Stimulated activated naive CD8-positive, alpha-beta T cell treated with anti-CD3 and anti-CD28 coated beads, Interleukin-15, amount 100 ng/mL, for 72 hours (primary cell): Measurements from ENCODE around the gene C5.
"Not testable (repeated sequence)": the region's sequence is repeated elsewhere in the genome, so short reads cannot be mapped to it uniquely, and the experiment has no call there.

Experiments
- ATAC-seq: fragments of 150-1000 bp; cut with Tn5 transposase; 2 replicates; pipeline ENCODE4 v1.10.0; 2021; ENCODE audit warnings: mild to moderate bottlenecking, moderate library complexity
- DNase-seq, 2 donors: peaks; one replicate each; pipeline ENCODE4 v3.0.0; 2021 to 2022
- H3K27ac Mint-ChIP-seq, 2 donors: one replicate each; pipeline ENCODE4 v1.8.0; 2022; ENCODE audit warnings: mild to moderate bottlenecking in 2 of 2, mixed read lengths in 2 of 2, moderate library complexity in 2 of 2
- H3K27me3 Mint-ChIP-seq: one replicate; pipeline ENCODE4 v1.8.0; 2022; ENCODE audit warnings: mixed read lengths
- H3K4me1 Mint-ChIP-seq: one replicate; pipeline ENCODE4 v1.8.0; 2022; ENCODE audit warnings: mild to moderate bottlenecking, mixed read lengths
- H3K4me3 Mint-ChIP-seq, 2 donors: one replicate each; pipeline ENCODE4 v1.8.0; 2022; ENCODE audit warnings: mild to moderate bottlenecking in 2 of 2, mixed read lengths in 2 of 2, moderate library complexity in 1 of 2
- H3K9me3 Mint-ChIP-seq, 2 donors: one replicate each; pipeline ENCODE4 v1.8.0; 2022; ENCODE audit warnings: mixed read lengths in 2 of 2

The C5 gene

GRCh38 chr9:120974921-120975320 is 75.2 kb downstream of the C5 start:
- H3K27ac Mint-ChIP-seq: peak overlapping the region; percentile 29 to 80
- no peak overlapping the region for H3K4me3 Mint-ChIP-seq
- peak; percentile 48 for ATAC-seq
- no peaks in the 10 kb centered on the region for H3K9me3 Mint-ChIP-seq
- DNase-seq: no peak
- no peaks in the 10 kb centered on the region for H3K27me3 Mint-ChIP-seq
- H3K4me1 Mint-ChIP-seq: peaks cover 25% of the 10 kb centered on the region

GRCh38 chr9:120974181-120974580 is 75.9 kb downstream of the C5 start:
- DNase-seq: no peak
- Mint-ChIP-seq H3K27ac (peak overlapping the region in 1 of 2 donors; percentile 50), H3K27me3 (no peaks in the 10 kb centered on the region), H3K4me3 (no peak overlapping the region), H3K9me3 (no peaks in the 10 kb centered on the region), H3K4me1 (peaks cover 25% of the 10 kb centered on the region)
- no peak for ATAC-seq

GRCh38 chr9:120971938-120972337 is 78.1 kb downstream of the C5 start:
- no peaks in the 10 kb centered on the region for H3K27me3 Mint-ChIP-seq
- no peak for DNase-seq
- ATAC-seq: no peak
- no peak overlapping the region for H3K4me3 Mint-ChIP-seq
- H3K27ac Mint-ChIP-seq: peak overlapping the region in 1 of 2 donors; percentile 36
- no peaks in the 10 kb centered on the region for H3K9me3 Mint-ChIP-seq
- peaks cover 25% of the 10 kb centered on the region for H3K4me1 Mint-ChIP-seq

GRCh38 chr9:120971471-120971870 is 78.6 kb downstream of the C5 start:
- not testable (repeated sequence) for H3K27me3 Mint-ChIP-seq, H3K9me3 Mint-ChIP-seq, DNase-seq, ATAC-seq, H3K4me3 Mint-ChIP-seq
- Mint-ChIP-seq H3K27ac (peak overlapping the region in 1 of 2 donors; percentile 36), H3K4me1 (peaks cover 25% of the 10 kb centered on the region)

- peaks cover 21% of the 10 kb centered on the region for H3K4me1 Mint-ChIP-seq
- no peak for ATAC-seq
- H3K27me3 Mint-ChIP-seq: peaks cover 7% of the 10 kb centered on the region
- no peaks in the 10 kb centered on the region for H3K9me3 Mint-ChIP-seq
- H3K27ac Mint-ChIP-seq: no peak overlapping the region
- DNase-seq: no peak
- no peak overlapping the region for H3K4me3 Mint-ChIP-seq
Measured at GRCh38 chr9:120970244-120970643, 79.8 kb downstream of the C5 start.

- no peak for ATAC-seq
- no peak overlapping the region for H3K4me3 Mint-ChIP-seq
- DNase-seq: no peak
Measured at GRCh38 chr9:120966013-120966369, 84.1 kb downstream of the C5 start.

GRCh38 chr9:120965344-120966012 is 84.6 kb downstream of the C5 start:
- H3K4me1 Mint-ChIP-seq: no peaks in the 10 kb centered on the region
- no peak overlapping the region for H3K27ac Mint-ChIP-seq
- no peak for DNase-seq
- no peak for ATAC-seq
- no peaks in the 10 kb centered on the region for H3K9me3 Mint-ChIP-seq
- peaks cover 7% of the 10 kb centered on the region for H3K27me3 Mint-ChIP-seq
- H3K4me3 Mint-ChIP-seq: no peak overlapping the region

More at GRCh38 chr9:120966013-120966369, 84.1 kb downstream of the C5 start:
- H3K4me1 Mint-ChIP-seq: no peaks in the 10 kb centered on the region
- H3K27me3 Mint-ChIP-seq: peaks cover 7% of the 10 kb centered on the region
- no peak overlapping the region for H3K27ac Mint-ChIP-seq
- H3K9me3 Mint-ChIP-seq: no peaks in the 10 kb centered on the region

GRCh38 chr9:120961936-120962335 is 88.1 kb downstream of the C5 start:
- no peaks in the 10 kb centered on the region for H3K9me3 Mint-ChIP-seq
- H3K4me1 Mint-ChIP-seq: no peaks in the 10 kb centered on the region
- DNase-seq: no peak
- no peak for ATAC-seq
- peaks cover 7% of the 10 kb centered on the region for H3K27me3 Mint-ChIP-seq
- H3K4me3 Mint-ChIP-seq: no peak overlapping the region
- H3K27ac Mint-ChIP-seq: no peak overlapping the region

- H3K27me3 Mint-ChIP-seq: no peaks in the 10 kb centered on the region
- no peak overlapping the region for H3K4me3 Mint-ChIP-seq
- no peaks in the 10 kb centered on the region for H3K4me1 Mint-ChIP-seq
- H3K9me3 Mint-ChIP-seq: no peaks in the 10 kb centered on the region
- no peak for DNase-seq
- H3K27ac Mint-ChIP-seq: no peak overlapping the region
- ATAC-seq: no peak
Measured at GRCh38 chr9:120960001-120960400, 90.1 kb downstream of the C5 start.

- ATAC-seq (no peak), DNase-seq (no peak)
- H3K27ac Mint-ChIP-seq: no peak overlapping the region
- H3K4me1 Mint-ChIP-seq: no peaks in the 10 kb centered on the region
- no peaks in the 10 kb centered on the region for H3K27me3 Mint-ChIP-seq
- no peaks in the 10 kb centered on the region for H3K9me3 Mint-ChIP-seq
- H3K4me3 Mint-ChIP-seq: no peak overlapping the region
Measured at GRCh38 chr9:120956862-120957261, 93.2 kb downstream of the C5 start.

- no peak overlapping the region for H3K27ac Mint-ChIP-seq
- no peak for DNase-seq
- no peak for ATAC-seq
- H3K27me3 Mint-ChIP-seq: no peaks in the 10 kb centered on the region
- no peaks in the 10 kb centered on the region for H3K9me3 Mint-ChIP-seq
- H3K4me1 Mint-ChIP-seq: no peaks in the 10 kb centered on the region
- no peak overlapping the region for H3K4me3 Mint-ChIP-seq
Measured at GRCh38 chr9:120951960-120952618, 98.0 kb downstream of the C5 start.

- H3K4me3 Mint-ChIP-seq: no peak overlapping the region
- H3K27ac Mint-ChIP-seq: no peak overlapping the region
- ATAC-seq: no peak
Measured at GRCh38 chr9:120950421-120951388, 99.4 kb downstream of the C5 start.

GRCh38 chr9:120949290-120949689 is 100.8 kb downstream of the C5 start:
- Mint-ChIP-seq H3K27me3 (no peaks in the 10 kb centered on the region), H3K4me3 (no peak overlapping the region), H3K4me1 (peaks cover 4% of the 10 kb centered on the region), H3K9me3 (no peaks in the 10 kb centered on the region), H3K27ac (no peak overlapping the region)
- DNase-seq (no peak), ATAC-seq (no peak)

More at GRCh38 chr9:120950421-120951388, 99.4 kb downstream of the C5 start:
- Mint-ChIP-seq H3K27me3 (no peaks in the 10 kb centered on the region), H3K9me3 (no peaks in the 10 kb centered on the region), H3K4me1 (no peaks in the 10 kb centered on the region)
- no peak for DNase-seq

- ATAC-seq: no peak
- no peak for DNase-seq
- Mint-ChIP-seq H3K27me3 (no peaks in the 10 kb centered on the region), H3K4me3 (no peak overlapping the region), H3K9me3 (no peaks in the 10 kb centered on the region), H3K27ac (no peak overlapping the region), H3K4me1 (peaks cover 4% of the 10 kb centered on the region)
Measured at GRCh38 chr9:120948824-120949223, 101.3 kb downstream of the C5 start.

- DNase-seq (no peak), ATAC-seq (no peak)
- Mint-ChIP-seq H3K9me3 (no peaks in the 10 kb centered on the region), H3K27ac (no peak overlapping the region), H3K4me1 (peaks cover 4% of the 10 kb centered on the region), H3K27me3 (no peaks in the 10 kb centered on the region), H3K4me3 (no peak overlapping the region)
Measured at GRCh38 chr9:120947222-120947621, 102.9 kb downstream of the C5 start.

GRCh38 chr9:120946259-120946658 is 103.8 kb downstream of the C5 start:
- Mint-ChIP-seq H3K27ac (peak overlapping the region in 1 of 2 donors; percentile 80), H3K4me1 (peaks cover 4% of the 10 kb centered on the region), H3K4me3 (no peak overlapping the region), H3K9me3 (no peaks in the 10 kb centered on the region), H3K27me3 (no peaks in the 10 kb centered on the region)
- no peak for DNase-seq
- no peak for ATAC-seq
